Islet of Langerhans (tissue), 1 donor: ENCODE measurements around the gene LHFPL4.
"Not testable (repeated sequence)": the region's sequence is repeated elsewhere in the genome, so short reads cannot be mapped to it uniquely, and the experiment has no call there.

Experiments
- FAIRE-seq: peaks from one replicate; lab custom pipeline; 2011; peaks lifted over from hg19 to GRCh38; lab: Jason Lieb, UNC

Gene LHFPL4

DNA sequence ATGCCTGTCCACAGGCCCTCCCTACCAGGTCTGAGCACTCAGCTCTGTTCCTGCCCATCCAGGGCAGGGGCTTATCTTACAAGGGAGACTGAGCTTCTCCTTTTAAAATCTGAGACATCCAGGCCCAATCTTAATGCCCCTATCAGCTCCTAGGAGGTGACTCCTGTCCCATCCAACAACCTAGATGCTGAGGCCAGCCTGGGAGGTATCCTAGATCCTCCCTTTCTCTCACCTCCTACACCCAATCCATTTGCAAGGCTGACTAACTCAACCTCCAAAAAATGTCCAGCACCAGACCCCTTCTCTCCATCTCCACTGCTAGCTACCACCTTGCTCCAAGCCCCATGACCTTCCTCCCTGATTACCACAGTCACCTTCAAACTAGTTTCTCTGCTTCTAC is 17.4 kb downstream of the LHFPL4 start:
- FAIRE-seq = no peak

- no peak for FAIRE-seq
Observed at GRCh38 chr3:9534429-9534828, 19.2 kb downstream of the LHFPL4 start.

GRCh38 chr3:9525078-9525477 is 28.5 kb downstream of the LHFPL4 start:
- FAIRE-seq = no peak

DNA sequence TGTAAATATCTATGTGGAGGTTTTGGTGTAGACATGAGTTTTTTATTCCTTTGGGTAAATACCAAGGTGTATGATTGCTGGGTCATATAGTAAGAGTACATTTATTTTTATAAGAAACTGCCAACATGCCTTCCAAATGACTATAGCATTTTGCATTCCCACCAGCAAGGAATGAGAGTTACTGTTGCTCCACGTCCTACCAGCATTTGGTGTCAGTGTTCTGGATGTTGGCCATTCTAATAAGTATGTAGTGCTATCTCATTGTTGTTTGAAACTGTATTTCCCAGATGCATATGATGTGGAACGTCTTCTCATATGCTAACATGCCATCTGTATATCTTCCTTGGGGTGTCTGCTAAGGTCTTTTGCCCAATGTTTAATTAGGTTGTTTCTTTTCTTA is 38.7 kb downstream of the LHFPL4 start:
- no peak for FAIRE-seq

DNA sequence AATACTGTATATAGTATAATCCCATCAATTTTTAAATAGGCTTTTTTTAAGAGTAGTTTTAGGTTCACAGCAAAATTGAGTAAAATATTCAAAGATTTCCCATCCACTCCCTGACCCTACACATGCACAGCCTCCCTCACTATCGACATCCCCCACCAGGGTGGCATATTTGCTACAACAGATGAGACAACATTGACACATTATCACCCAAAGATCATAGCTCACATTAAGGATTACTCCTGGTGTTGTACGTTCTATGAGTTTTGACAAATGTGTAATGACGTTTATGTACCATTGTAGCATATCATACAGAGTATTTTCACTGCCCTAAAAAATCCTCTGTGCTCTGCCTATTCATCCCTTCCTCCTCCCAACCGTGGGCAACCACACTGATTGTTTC is 39.3 kb downstream of the LHFPL4 start:
- FAIRE-seq = no peak

- FAIRE-seq = no peak
Observed at GRCh38 chr3:9512456-9513045, 41.1 kb downstream of the LHFPL4 start.

- FAIRE-seq = no peak
Observed at GRCh38 chr3:9508781-9509180, 44.8 kb downstream of the LHFPL4 start.

GRCh38 chr3:9507586-9508578 is 45.7 kb downstream of the LHFPL4 start:
- FAIRE-seq = no peak

GRCh38 chr3:9503283-9503682 is 50.3 kb downstream of the LHFPL4 start:
- no peak for FAIRE-seq

GRCh38 chr3:9501226-9501625 is 52.4 kb downstream of the LHFPL4 start:
- no peak for FAIRE-seq

- no peak for FAIRE-seq
Observed at GRCh38 chr3:9500108-9501050, 53.2 kb downstream of the LHFPL4 start.

- no peak for FAIRE-seq
Observed at GRCh38 chr3:9499455-9500107, 54.0 kb downstream of the LHFPL4 start.

GRCh38 chr3:9498781-9499180 is 54.8 kb downstream of the LHFPL4 start:
- no peak for FAIRE-seq

DNA sequence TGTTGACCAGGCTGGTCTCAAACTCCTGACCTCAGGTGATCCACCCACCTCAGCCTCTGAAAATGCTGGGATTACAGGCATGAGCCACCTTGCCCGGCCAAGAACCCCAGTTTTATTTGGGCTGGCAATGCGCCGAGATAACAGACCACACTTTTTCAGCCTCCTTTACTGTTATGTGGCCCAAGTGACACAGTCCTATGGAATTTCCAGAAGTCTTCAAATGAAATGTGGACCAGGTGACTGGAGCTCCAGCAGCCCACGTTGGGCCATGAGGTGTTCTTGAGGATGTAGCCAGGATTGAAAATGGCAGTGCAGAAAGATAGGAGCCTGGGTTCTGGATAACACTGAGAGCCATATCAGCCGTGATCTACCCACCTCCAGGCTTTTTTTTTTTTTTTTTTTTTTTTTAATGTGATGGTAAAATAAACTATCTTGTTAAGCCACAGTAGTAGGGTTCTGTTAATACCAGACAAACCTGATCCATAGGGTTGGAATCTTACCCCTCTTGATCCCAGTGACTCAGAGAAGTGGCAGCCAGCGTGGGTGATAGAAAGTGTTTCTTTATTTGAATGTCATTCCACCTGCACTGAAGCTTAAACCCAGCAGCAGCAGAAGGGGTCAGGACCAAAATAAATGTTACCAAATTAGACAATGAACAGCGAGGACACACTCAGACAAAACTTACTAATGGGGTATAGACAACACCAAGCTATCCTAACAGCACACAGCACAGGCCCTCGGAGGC is 55.6 kb downstream of the LHFPL4 start:
- no peak for FAIRE-seq

DNA sequence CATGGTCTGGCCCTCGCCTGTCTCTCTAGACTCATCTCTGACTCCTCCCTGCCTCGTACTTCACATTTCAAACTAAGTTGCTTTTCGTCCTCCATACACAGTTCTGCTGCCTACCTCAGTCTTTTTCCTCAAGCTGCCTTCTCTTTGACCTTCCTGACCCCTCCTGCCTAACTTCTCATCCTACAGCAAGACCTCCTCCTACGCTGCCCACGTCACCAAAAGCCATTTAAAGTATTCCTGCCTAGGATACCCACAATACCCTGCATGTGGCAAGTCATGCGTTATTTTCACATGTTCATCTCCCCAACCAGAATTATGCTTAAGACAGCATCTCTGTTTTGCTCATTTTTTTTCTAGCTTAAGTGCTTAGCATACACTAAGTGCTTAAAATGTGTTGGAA is 56.7 kb downstream of the LHFPL4 start:
- FAIRE-seq = no peak

DNA sequence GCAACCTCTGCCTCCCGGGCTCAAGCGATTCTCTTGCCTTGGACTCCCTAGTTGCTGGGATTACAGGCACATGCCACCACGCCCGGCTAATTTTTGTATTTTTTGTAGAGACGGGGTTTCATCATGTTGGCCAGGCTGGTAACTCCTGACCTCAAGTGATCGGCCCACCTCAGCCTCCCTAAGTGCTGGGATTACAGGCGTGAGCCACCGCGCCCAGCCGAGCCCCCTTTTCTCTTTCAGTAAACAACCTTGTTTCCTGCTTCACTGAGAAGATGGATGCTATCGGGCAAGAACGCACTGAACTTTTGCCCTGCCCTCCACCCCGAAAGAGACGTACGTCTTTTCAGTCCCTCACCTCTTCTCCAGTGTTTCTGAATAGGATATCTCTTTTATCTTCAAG is 59.6 kb downstream of the LHFPL4 start:
- FAIRE-seq = not testable (repeated sequence)

GRCh38 chr3:9491506-9491905 is 62.1 kb downstream of the LHFPL4 start:
- FAIRE-seq = no peak

- FAIRE-seq = no peak
Observed at GRCh38 chr3:9485248-9485647, 68.4 kb downstream of the LHFPL4 start.

DNA sequence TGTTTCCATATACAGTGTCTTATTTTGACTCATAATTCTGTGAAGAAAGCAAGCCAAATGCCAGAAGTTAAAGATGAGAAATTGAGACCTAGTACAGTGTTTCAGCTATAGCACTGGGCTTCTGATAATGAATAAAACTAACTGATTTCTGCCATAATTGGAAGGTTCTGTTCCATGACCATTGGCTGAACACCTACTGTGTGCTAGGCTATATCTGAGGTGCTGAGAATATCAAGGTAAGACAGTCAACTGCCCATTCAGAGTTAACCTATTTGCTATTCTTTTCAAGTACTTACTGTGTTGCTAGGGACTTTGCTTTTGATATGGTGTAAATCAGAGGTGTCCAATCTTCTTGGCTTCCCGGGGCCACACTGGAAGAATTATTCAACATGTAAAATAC is 73.4 kb downstream of the LHFPL4 start:
- no peak for FAIRE-seq

DNA sequence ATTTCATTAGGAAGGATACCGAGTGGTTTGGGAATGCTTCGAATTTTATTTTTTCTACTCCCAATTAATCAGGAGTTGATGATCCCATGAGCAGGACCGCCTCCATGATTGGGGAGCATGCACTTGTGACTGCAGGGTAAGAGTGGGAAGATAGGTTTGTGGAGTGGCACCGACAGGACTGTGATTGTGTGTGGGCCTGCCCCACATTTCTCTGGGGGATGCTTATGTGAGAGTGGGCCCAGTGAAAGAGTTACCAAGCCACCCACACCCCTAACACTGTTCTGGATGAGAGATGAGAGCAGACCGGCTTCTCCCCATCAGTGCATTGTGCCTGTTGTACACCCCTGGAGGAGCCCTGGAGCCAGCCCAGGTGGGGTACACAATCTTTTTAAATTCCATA is 76.7 kb downstream of the LHFPL4 start:
- FAIRE-seq = no peak

DNA sequence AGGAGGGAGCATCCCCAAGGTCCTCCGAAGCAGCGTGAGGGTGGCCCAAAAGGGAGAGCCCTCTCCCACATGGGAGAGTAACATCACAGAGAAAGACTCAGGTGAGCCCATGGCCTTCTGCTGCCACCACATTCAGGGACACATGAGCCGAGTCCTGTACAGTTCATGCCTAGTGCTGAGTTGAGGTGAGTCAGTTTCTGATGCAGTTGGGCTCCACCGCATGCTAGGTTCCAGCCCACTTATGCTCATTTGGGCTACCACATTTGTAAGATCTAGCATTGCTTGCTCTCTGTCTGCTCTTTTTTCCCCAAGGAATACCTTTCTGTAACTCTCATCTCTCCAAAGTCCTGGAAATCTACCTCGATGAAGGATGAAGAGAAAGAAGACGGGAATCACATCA is 79.1 kb downstream of the LHFPL4 start:
- no peak for FAIRE-seq
